GM18907 (cell line): ENCODE data around the gene TBC1D3I.
"Not testable (repeated sequence)": the region's sequence is repeated elsewhere in the genome, so short reads cannot be mapped to it uniquely, and the experiment has no call there.

Experiments
- ATAC-seq: cut with Tn5 transposase; IDR thresholded peaks from one replicate; pipeline ENCODE4 v1.9.1; 2021; ENCODE audit warnings: mild to moderate bottlenecking, moderate library complexity; ENCODE audit not compliant: unreplicated experiment

Gene TBC1D3I

DNA sequence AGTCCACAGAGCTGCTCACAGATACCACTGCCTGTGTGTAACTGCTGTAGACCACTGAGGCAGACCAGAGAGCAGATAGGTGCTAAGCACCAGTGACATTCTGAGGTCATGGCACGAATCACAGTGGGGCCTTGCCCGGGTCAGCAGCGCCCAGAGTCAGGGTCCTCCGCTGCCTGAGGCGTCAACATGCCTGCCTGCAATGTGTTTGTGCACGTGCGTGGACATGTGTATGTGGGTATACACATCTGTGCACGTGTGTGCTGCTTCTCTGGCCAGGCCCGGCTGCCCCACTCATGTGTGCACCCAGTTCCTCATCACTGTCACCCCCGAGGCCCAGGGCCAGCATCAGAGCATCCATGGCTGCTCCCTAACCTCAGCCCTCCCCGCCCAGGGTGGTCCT lies at the start of gene TBC1D3I:
TBC1D3I (minus strand) TSS at position 101 of the 400 bp plus-strand sequence. CDS start 1,585 bp downstream, outside the sequence.
- ATAC-seq = not testable (repeated sequence)

DNA sequence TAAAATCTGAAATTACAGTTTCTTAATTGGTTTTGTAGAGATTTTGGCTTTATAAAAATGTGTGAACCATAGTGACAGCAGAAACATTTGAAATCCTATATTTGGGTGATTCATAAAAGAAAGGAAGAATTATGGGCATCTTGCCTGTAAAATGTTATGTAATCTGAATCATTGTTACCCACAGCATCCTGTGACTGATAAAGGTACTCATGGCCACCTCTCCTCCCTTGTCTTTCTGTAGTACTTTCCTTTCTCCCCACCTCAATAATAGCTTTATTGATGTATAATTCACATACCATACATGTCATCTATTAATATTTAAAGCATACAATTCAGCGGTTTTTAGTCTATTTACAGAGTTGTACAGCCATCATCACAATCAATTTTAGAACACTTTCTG lies 30.8 kb upstream of the TBC1D3I start:
- ATAC-seq = not testable (repeated sequence)

DNA sequence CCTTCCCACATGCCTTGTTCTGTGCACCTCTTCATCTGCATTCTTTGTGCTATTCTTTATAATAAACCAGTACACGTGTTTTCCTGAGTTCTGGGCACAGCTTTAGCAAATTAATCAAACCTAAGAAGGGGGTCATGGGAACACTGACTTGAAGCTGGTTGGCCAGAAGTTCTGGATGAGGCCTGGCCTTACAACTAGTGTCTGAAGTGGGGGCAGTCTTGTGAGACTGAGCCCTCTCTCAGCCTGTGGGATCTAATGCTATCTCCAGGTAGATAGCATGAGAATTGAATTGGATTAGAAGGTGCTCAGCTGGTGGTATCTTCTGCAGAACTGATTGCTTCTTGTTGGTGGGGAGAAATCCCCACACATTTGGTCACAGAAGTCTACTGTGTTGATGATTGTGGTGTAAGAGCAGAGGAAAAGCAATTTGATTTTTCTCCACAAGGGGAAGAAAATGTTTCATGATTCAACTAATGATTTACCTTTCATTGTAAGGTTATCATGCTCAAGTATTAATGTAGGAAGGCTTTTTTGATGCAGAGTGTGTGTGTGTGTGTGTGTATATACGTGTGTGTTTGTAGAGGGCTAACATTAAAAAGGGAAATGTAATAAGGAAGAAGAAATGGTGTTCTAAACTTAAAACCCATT lies 25.7 kb upstream of the TBC1D3I start:
- ATAC-seq = not testable (repeated sequence)

DNA sequence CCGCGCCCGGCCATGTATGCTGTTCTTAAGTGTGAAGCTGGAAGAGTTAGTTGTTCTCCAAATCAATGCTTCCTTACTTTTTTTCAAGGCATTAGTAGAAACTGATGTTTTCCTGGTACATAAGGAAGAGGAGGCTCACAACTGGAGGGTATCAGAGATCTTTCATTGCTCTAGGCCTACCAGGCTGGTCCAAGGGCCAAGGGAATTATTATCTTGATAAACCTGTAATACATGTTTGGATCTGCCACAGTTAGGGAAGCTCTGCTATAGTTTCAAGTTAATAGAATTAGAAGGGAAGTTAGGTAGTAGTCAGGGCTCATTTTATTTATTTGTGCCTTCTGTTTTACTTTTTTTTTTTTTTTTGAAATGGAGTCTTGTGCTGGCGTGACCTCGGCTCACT lies 19.8 kb upstream of the TBC1D3I start:
- ATAC-seq = not testable (repeated sequence)

DNA sequence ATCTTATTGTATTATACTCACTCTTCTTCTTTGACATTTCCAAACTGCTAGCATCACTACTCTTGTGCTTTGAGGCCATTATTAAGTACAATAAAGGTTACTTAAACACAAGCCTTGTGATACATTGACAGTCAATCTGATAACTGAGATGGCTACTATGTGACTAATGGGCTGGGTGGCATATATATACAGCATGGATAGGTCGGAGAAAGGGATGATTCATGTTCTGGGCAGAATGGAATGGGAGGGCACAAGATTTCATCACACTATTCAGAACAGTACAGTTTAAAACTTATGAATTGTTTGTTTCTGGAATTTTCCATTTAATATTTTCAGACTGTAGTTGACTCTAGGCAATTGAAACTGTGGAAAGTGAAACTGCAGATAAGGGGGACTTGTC lies 18.9 kb upstream of the TBC1D3I start:
- ATAC-seq = not testable (repeated sequence)

DNA sequence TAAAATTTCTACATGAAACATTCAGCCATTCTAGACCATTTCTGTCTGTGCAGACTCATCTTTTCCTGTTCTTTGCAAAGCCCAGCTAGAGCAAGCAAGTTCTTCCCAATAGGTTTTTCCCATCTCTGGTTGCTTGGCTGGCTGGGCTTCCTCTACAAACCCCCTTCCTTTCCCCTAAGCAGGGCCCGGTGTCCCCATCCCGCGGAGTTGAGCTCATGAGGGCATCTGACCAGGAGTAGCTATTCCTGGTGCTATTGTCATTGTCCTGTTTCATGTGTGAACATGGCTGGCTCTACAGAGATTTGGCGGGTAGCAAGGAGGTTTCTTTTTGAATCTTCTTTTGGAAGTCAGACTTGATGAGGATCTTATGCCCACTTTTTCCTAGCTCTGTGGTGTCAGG lies 22.3 kb downstream of the TBC1D3I start:
- not testable (repeated sequence) for ATAC-seq

DNA sequence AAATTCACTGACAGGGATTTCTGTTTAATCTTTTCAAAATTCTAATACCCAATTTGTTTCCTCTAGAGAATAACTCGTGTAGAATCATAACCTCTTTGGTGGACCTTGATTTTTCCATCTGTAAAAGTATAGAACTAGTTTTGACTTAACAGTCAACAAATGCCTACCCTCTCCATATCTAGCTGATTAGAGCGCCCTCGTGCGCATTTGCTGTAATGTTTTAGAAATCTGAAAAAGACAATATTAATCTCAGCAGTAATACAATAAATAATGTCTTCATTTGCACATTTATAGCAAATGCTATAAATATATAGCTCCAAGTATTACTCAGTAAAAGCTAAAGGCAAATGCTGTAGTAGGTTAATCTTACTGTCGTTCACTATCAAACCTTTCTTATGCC lies 34.7 kb downstream of the TBC1D3I start:
- ATAC-seq = not testable (repeated sequence)

DNA sequence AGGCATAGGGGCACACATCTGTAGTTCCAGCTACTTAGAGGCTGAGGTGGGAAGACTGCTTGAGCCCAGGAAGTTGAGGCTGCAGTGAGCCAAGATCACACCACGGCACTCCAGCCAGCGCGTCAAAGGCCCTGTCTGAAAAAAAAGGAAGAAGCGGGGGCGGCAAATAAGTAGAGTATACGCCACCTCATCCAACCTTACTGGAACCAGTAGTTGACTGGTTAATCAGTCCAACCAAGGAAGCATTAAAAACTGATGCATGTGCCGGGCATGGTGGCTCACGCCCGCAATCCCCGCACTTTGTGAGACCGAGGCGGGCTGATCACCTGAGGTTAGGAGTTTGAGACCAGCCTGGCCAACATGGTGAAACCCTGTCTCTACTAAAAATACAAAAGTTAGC lies 41.4 kb downstream of the TBC1D3I start:
- not testable (repeated sequence) for ATAC-seq

DNA sequence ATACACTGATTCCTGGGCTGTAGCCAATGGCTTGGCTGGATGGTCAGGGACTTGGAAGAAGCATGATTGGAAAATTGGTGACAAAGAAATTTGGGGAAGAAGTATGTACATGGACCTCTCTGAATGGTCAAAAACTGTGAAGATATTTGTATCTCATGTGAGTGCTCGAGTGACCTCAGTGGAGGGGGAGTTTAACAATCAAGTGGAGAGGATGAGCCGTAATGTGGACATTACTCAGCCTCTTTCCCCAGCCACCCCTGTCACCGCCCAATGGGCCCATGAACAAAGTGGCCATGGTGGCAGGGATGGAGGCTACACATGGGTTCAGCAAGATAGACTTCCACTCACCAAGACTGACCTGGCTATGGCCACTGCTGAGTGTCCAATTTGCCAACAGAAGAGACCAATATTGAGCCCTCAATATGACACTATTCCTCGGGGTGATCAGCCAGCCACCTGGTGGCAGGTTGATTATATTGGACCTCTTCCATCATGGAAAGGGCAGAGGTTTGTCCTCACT lies 42.7 kb downstream of the TBC1D3I start:
- ATAC-seq = not testable (repeated sequence)

DNA sequence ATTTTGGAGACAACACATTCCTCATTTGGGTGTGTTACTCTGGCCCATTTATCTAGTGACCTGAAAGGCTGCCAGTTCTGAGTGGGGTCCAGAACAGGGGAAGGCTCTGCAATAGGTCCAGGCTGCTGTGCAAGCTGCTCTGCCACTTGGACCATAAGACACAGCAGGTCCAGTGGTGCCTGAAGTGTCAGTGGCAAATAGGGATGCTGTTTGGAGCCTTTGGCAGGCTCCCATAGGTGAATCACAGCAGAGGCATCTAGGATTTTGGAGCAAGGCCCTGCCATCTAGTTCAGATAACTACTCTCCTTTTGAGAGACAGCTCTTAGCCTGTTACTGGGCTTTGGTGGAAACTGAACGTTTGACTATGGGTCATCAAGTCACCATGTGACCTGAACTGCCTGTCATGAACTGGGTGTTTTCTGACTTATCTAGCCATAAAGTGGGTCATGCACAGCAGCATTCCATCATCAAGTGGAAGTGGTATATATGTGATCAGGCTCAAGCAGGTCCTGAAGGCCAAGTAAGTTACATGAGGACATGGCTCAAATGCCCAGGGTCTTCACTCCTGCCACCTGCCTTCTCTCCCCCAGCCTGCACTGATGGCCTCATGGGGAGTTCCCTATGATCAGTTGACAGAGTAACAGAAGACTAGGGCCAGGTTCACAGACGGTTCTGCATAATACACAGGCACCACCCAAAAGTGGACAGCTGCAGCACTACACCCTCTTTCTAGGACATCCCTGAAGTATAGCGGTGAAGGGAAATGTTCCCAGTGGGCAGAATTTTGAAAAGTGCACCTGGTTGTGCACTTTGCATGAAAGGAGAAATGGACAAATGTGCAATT lies 43.4 kb downstream of the TBC1D3I start:
- not testable (repeated sequence) for ATAC-seq

DNA sequence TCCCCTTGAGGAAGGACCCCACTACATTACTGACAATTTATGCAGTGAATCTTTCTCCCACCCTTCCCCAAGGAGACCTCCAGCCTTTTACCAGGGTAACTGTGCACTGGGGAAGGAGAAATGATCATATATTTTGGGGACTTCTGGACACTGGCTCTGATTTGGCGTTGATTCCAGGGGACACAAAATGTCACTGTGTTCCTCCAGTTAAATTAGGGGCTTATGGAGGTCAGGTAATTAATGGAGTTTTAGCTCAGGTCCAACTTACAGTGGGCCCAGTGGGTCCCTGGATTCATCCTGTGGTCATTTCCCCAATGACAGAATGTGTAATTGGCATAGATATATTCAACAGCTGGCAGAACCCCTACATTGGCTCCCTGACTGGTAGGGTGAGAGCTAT lies 44.8 kb downstream of the TBC1D3I start:
- not testable (repeated sequence) for ATAC-seq

DNA sequence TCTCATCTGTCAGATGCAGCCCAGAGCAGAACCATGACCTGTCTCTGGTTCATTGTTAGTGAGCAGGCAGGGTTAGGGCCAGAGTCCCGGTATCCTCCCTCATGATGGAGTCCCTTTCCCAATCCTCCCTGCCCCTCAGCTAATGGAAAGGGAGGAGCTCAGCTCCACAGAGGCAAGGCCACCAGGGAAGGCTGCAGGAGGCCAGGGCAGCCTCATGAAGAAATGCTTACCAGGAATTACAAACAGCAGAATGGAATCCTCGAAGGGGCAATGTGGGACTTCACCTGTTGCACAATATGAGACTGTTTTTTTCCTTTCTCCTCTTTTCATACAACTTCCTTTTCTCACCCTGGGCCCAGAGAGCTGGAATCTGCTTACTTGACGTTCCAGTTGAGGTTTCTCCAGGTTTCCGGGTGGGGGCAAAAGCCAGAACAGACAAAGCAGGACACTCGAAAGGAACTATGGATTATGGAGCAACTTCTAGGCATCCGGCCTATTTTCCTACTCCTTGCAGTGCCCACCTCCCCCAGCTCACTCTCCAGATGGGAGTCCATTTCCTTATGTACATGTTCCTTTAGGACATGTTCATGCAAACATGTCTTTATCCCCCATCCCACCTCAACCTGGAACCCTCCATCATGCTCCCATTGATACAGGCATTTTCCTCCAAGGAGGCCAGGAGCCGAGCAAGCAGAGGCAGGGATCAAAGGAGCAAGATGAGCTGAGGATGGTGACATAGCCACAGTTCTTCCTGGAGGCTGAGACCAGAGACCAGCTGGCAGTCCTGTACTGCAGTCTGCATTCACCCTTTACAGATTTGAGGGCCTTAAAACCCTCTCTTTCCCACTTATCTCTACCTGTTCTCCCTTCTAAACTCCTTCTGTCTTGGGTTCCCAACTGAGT lies 48.7 kb downstream of the TBC1D3I start:
- not testable (repeated sequence) for ATAC-seq

DNA sequence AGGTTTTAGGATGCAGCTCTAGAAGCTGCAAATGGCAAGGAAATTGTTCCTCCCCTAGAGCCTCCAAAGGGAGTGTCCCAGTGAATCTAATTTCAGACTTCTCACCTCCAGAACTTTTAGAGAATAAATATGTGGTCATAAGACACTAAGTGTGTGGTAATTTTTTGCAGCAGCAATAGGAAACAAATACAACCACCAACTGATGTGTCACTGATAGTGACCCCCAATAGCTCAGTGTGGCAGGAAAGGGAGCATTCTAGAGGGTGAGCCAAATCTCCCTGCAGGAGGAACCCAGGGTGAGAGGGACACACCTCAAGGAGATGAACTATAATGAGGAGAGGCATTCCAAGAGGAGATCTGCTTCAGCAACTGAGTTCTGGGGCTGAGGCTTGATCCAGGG lies 49.5 kb downstream of the TBC1D3I start:
- no peak for ATAC-seq

DNA sequence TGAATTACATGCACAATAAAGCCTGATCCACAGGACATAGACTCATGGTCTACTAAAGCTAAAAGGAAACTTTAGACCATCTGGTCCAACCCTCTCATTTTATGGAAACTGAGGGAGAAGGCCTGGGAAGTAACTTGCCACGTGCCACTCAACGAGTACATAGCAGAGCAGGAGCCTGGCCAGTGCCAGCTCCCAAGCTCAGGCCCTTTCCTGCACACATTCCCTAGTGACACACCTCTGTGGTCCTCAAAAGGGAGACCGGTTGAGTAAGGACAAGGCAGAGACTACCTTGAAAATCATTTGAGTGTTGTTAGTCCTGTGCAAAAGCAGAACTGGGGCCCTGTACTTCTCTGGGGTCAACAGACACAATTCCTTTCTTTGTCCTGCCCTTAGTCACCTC lies 50.7 kb downstream of the TBC1D3I start:
- ATAC-seq = no peak

DNA sequence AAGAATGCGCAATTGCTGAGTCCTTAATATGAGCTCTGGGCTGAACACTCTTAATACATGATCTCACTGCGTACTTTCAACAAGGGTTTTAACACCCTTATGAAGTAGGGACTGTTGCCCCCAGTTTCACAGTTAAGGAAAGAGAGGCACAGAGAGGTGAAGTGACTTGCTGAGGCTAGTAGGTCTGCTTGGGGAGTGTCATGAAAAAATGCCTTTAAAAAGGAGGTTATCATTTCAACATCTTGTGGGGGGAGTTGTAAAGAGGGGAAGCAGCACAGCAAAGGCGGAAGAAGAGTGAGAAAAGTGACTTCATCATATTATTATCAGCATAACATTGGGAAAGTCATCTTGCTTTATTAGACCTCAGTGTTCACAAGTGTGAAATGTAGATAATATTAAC lies 51.4 kb downstream of the TBC1D3I start:
- ATAC-seq = no peak

DNA sequence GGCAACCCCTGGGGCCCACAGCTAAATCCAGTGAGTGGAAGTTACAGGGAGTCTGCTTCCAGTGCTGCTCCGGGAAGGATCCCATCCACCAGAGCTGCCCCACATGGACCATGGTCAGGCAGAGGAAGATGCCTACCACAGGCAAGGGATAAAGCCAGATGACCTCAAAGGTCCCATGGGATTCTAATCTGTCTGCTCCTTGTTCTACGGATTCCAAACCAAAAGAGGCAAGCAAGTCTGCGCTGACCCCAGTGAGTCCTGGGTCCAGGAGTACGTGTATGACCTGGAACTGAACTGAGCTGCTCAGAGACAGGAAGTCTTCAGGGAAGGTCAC lies 52.1 kb downstream of the TBC1D3I start:
- no peak for ATAC-seq

DNA sequence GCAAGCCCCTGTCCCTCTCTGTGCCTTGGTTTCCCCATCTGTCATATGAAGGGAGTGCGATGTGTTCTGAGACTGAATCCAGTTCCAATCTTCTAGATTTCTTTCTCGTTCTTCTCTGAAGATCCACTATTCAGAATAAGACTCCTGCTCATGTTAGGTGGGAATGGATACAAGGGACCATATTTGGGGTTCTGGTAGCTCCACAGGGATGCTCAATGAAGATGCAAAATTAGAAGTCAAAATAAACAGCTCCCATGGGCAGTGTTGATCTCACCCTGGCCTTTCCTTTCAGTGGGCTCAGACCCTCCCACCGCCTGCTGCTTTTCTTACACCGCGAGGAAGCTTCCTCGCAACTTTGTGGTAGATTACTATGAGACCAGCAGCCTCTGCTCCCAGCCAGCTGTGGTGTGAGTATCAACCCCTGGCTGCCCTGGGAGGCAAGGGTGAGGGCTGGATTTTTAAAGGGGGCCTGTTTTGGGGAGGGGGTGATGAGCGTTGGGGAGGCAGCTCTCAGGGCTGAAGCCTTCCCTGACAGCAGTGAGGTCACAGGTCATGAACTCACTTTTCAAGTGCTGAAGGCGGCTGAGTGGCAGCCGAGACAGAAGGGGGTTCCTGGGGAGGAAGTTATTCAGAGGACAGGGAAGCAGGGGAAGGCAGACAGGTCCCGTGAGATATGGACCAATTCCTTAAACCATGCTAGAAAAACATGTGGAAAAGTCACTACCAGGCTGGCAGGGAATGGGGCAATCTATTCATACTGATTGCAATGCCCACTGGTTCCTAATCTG lies 52.7 kb downstream of the TBC1D3I start:
- not testable (repeated sequence) for ATAC-seq

DNA sequence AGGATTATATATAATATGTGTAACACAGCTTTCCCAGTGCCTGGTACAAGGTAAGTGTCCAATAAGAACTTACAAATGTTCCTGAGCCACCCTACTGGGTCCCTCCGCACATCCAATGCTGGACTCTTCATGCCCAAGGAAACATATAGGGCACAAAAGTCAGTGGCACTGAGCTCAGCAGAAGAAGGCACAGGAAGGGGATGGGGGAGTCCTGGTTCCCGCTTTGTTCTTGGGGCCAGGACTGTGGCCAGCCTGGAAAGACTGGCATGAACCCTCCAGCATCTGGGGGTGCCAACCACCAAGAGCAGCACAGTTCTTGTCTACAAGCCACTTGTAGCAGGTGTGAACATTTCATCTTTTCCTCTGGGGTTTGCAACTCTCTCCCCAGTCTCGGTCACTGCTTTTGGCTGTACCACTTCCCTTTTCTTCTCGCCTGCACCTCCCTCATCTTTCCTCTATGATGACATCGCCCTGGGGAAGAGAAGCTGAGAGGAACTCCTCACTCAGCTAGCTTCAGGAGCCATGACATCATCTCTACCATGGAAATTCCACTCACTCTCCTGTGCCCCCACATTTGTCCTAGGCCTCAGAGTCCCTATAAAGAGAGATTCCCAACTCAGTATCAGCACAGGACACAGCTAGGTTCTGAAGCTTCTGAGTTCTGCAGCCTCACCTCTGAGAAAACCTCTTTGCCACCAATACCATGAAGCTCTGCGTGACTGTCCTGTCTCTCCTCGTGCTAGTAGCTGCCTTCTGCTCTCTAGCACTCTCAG lies 53.7 kb downstream of the TBC1D3I start, which contains the start of gene CCL4L2:
CCL4L2 (plus strand) TSS at position 625 of the 773 bp plus-strand sequence.
- peak; percentile 64 for ATAC-seq

DNA sequence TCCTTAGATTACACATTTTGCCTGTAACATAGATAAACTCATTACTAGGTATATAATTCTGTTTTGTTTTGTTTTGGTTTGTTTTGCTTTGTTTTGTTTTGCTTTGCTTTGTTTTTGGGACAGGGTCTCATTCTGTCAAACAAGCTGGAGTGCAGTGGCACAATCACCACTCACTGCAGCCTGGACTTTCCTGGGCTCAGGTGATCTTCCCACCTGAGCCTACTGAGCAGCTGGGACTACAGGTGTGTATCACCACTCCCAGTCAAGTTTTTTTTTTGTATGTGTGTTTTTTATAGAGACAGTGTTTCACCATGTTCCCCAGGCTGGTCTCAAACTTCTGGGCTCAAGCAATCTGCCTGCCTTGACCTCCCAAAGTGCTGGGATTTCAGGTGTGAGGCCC lies 54.8 kb downstream of the TBC1D3I start:
- ATAC-seq = no peak
